H9 (cell line): ENCODE data around the gene CROT. TPM values are rescaled to one million over a fixed set of nuclear protein-coding genes. Genes with fewer than 3 reads are reported as not detected.

Experiments
- DNase-seq: peaks from one replicate; pipeline ENCODE4 v3.0.0-alpha.2; 2017
- H2AFZ ChIP-seq: one replicate; pipeline ENCODE4 v1.6.1; 2013; ENCODE audit warnings: mild to moderate bottlenecking, low read length, control low read depth, moderate library complexity
- H2AK5ac ChIP-seq: 2 replicates; pipeline ENCODE4 v1.6.1; 2013; ENCODE audit warnings: low read length, control low read depth, mixed read lengths; ENCODE audit not compliant: insufficient read length
- H2BK120ac ChIP-seq: one replicate; pipeline ENCODE4 v1.6.1; 2013; ENCODE audit warnings: low read depth, mild to moderate bottlenecking, low read length, control low read depth, inconsistent platforms; ENCODE audit not compliant: poor library complexity, severe bottlenecking
- H2BK12ac ChIP-seq: 2 replicates; pipeline ENCODE4 v1.6.1; 2013; ENCODE audit warnings: low read length, control low read depth, mixed read lengths, low read depth; ENCODE audit not compliant: insufficient read length
- H2BK15ac ChIP-seq: 2 replicates; pipeline ENCODE4 v1.6.1; 2013; ENCODE audit warnings: low read depth, low read length, control low read depth
- H2BK20ac ChIP-seq: one replicate; pipeline ENCODE4 v1.6.1; 2013; ENCODE audit warnings: low read depth, mild to moderate bottlenecking, low read length, control low read depth, inconsistent platforms; ENCODE audit not compliant: poor library complexity, severe bottlenecking
- H2BK5ac ChIP-seq: 2 replicates; pipeline ENCODE4 v1.6.1; 2013; ENCODE audit warnings: low read length, control low read depth, mixed read lengths; ENCODE audit not compliant: insufficient read length
- H3K14ac ChIP-seq: 2 replicates; pipeline ENCODE4 v1.6.1; 2013; ENCODE audit warnings: low read length, control low read depth; ENCODE audit not compliant: insufficient read depth
- H3K18ac ChIP-seq: 2 replicates; pipeline ENCODE4 v1.6.1; 2013; ENCODE audit warnings: low read depth, mild to moderate bottlenecking, mixed read lengths, low read length, control low read depth; ENCODE audit not compliant: insufficient read length
- H3K23ac ChIP-seq: 2 replicates; pipeline ENCODE4 v1.6.1; 2013; ENCODE audit warnings: low read length, control low read depth, mixed read lengths, low read depth; ENCODE audit not compliant: insufficient read length
- H3K23me2 ChIP-seq: 2 replicates; pipeline ENCODE4 v1.6.1; 2013; ENCODE audit warnings: low read depth, mild to moderate bottlenecking, mixed read lengths, low read length, control low read depth; ENCODE audit not compliant: insufficient read length, poor library complexity, severe bottlenecking
- H3K27ac ChIP-seq: 2 replicates; pipeline ENCODE4 v1.5.1; 2013; ENCODE audit warnings: low read length, control low read depth, mixed read lengths, low read depth; ENCODE audit not compliant: insufficient read length
- H3K27me3 ChIP-seq: 2 replicates; pipeline ENCODE4 v1.6.1; 2013; ENCODE audit warnings: low read length, control low read depth, inconsistent platforms; ENCODE audit not compliant: insufficient read depth
- H3K4ac ChIP-seq: 2 replicates; pipeline ENCODE4 v1.6.1; 2013; ENCODE audit warnings: low read depth, mild to moderate bottlenecking, control low read depth, inconsistent platforms, low read length, moderate library complexity
- H3K4me1 ChIP-seq: 2 replicates; pipeline ENCODE4 v1.6.1; 2013; ENCODE audit warnings: low read length, control low read depth, inconsistent platforms; ENCODE audit not compliant: insufficient read depth
- H3K4me2 ChIP-seq: 2 replicates; pipeline ENCODE4 v1.6.1; 2013; ENCODE audit warnings: low read length, control low read depth, mixed read lengths; ENCODE audit not compliant: insufficient read length, insufficient read depth
- H3K56ac ChIP-seq: 2 replicates; pipeline ENCODE4 v1.6.1; 2013; ENCODE audit warnings: low read depth, mild to moderate bottlenecking, mixed read lengths, low read length, control low read depth; ENCODE audit not compliant: insufficient read length
- H3K79me1 ChIP-seq: 2 replicates; pipeline ENCODE4 v1.6.1; 2013; ENCODE audit warnings: low read depth, mild to moderate bottlenecking, moderate library complexity, low read length, control low read depth, inconsistent platforms; ENCODE audit not compliant: insufficient read depth, poor library complexity, severe bottlenecking
- H3K79me2 ChIP-seq: 2 replicates; pipeline ENCODE4 v1.6.1; 2013; ENCODE audit warnings: low read length, control low read depth, inconsistent platforms; ENCODE audit not compliant: insufficient read depth
- H3K9ac ChIP-seq: 2 replicates; pipeline ENCODE4 v1.6.1; 2013; ENCODE audit warnings: low read length, control low read depth, mixed read lengths; ENCODE audit not compliant: insufficient read length; ENCODE audit errors: extremely low read depth
- H3K9me3 ChIP-seq: one replicate; pipeline ENCODE4 v1.6.1; 2013; ENCODE audit warnings: low read depth, low read length, inconsistent platforms; ENCODE audit not compliant: control insufficient read depth
- H3T11ph ChIP-seq: one replicate; pipeline ENCODE4 v1.6.1; 2013; ENCODE audit warnings: mild to moderate bottlenecking, low read length, control low read depth, inconsistent platforms
- H4K20me1 ChIP-seq: one replicate; pipeline ENCODE4 v1.6.1; 2013; ENCODE audit not compliant: control insufficient read depth, insufficient read length, insufficient read depth
- H4K5ac ChIP-seq: 2 replicates; pipeline ENCODE4 v1.6.1; 2013; ENCODE audit warnings: low read depth, mild to moderate bottlenecking, mixed read lengths, low read length, control low read depth; ENCODE audit not compliant: insufficient read length
- H4K8ac ChIP-seq: replicated peaks from 2 replicates; pipeline ENCODE4 v1.6.1; 2013; ENCODE audit warnings: low read length, control low read depth, mixed read lengths, low read depth; ENCODE audit not compliant: insufficient read length
- H4K91ac ChIP-seq: 2 replicates; pipeline ENCODE4 v1.6.1; 2013; ENCODE audit warnings: low read depth, mild to moderate bottlenecking, moderate library complexity, mixed read lengths, low read length, control low read depth; ENCODE audit not compliant: insufficient read length
- H3K27ac Mint-ChIP-seq, 3 experiments: 2 replicates in 2 of 3; 3 replicates in 1 of 3; pipeline ENCODE4 v1.8.0; 2020 to 2021; ENCODE audit warnings: mixed read lengths in 3 of 3, mild to moderate bottlenecking in 1 of 3, moderate library complexity in 1 of 3
- H3K27me3 Mint-ChIP-seq: 2 replicates; pipeline ENCODE4 v1.8.0; 2021; ENCODE audit warnings: low read depth, mild to moderate bottlenecking, moderate library complexity, mixed read lengths
- H3K36me3 Mint-ChIP-seq, 3 experiments: 2 replicates in 2 of 3; 3 replicates in 1 of 3; pipeline ENCODE4 v1.8.0; 2020 to 2021; ENCODE audit warnings: low read depth in 3 of 3, mixed read lengths in 3 of 3; ENCODE audit not compliant: insufficient read depth in 1 of 3
- H3K4me1 Mint-ChIP-seq, 2 experiments: 2 replicates each; pipeline ENCODE4 v1.8.0; 2020; ENCODE audit warnings: mixed read lengths in 2 of 2
- H3K4me3 Mint-ChIP-seq, 2 experiments: 2 replicates in 1 of 2; 3 replicates in 1 of 2; pipeline ENCODE4 v1.8.0; 2020 to 2021; ENCODE audit warnings: mild to moderate bottlenecking in 2 of 2, mixed read lengths in 2 of 2, moderate library complexity in 1 of 2
- H3K9me3 Mint-ChIP-seq, 2 experiments: 2 replicates in 1 of 2; 3 replicates in 1 of 2; pipeline ENCODE4 v1.8.0; 2020; ENCODE audit warnings: mild to moderate bottlenecking in 2 of 2, mixed read lengths in 2 of 2, moderate library complexity in 1 of 2
- CTCF ChIP-seq: fragments of 200-600 bp; sonication (generic); conservative IDR thresholded peaks from 3 replicates; pipeline ENCODE4 v1.8.0; 2021; ENCODE audit warnings: antibody characterized with exemption, mild to moderate bottlenecking
- WGBS: extraction: QIAGEN DNeasy Blood & Tissue Kit; methylation state at CpG from one replicate; pipeline ENCODE4 v1.1.7; 2013; ENCODE audit warnings: missing lambda C conversion rate, low lambda C conversion rate, mixed read lengths; ENCODE audit not compliant: insufficient read length; ENCODE audit errors: extremely low coverage; 5-methylcytosine and 5-hydroxymethylcytosine counted together
- total RNA-seq: library from RNA; stranded (reverse); gene quantifications from 2 replicates; pipeline ENCODE4 v1.2.1, GENCODE V29; 2021

Gene CROT
- total RNA-seq, 1 experiment from 2014 or later = 6.0 TPM

GRCh38 chr7:87448388-87448787 is 102.9 kb downstream of the CROT start:
- H2BK12ac ChIP-seq = no peak overlapping the region
- H3K56ac ChIP-seq = no peak overlapping the region
- H3K4me1 ChIP-seq = no peaks in the 10 kb centered on the region
- no peak for DNase-seq
- no peaks in the 10 kb centered on the region for H3K23me2 ChIP-seq
- H3T11ph ChIP-seq = no peak overlapping the region
- no CpG with 5 or more reads among the region's 7 CpGs for WGBS
- H3K4me2 ChIP-seq = no peak overlapping the region
- H3K4ac ChIP-seq = no peak overlapping the region
- Mint-ChIP-seq H3K27ac (peak overlapping the region in 1 of 3 experiments; percentile 22; a peak in 1 of 7 replicates), H3K27me3 (no peaks in the 10 kb centered on the region), H3K9me3 (no peaks in the 10 kb centered on the region), H3K36me3 (no peaks in the 10 kb centered on the region), H3K4me3 (no peak overlapping the region), H3K4me1 (peaks cover 8 to 10% of the 10 kb centered on the region in 2 experiments)
- H3K9ac ChIP-seq = no peak overlapping the region
- no peak overlapping the region for H3K18ac ChIP-seq
- H4K20me1 ChIP-seq = no peaks in the 10 kb centered on the region
- H2BK20ac ChIP-seq = no peak overlapping the region
- no peak overlapping the region for H3K27ac ChIP-seq
- H2BK5ac ChIP-seq = no peak overlapping the region
- no peaks in the 10 kb centered on the region for H3K79me2 ChIP-seq
- H3K9me3 ChIP-seq = no peaks in the 10 kb centered on the region
- H2AK5ac ChIP-seq = no peak overlapping the region
- H4K91ac ChIP-seq = no peak overlapping the region
- no peak overlapping the region for H2AFZ ChIP-seq
- no peak overlapping the region for H3K23ac ChIP-seq
- H4K8ac ChIP-seq = no peak overlapping the region
- H3K27me3 ChIP-seq = no peaks in the 10 kb centered on the region
- no peak overlapping the region for H3K14ac ChIP-seq
- no peaks in the 10 kb centered on the region for H3K79me1 ChIP-seq
- H4K5ac ChIP-seq = no peak overlapping the region
- no peak overlapping the region for H2BK120ac ChIP-seq
- H2BK15ac ChIP-seq = no peak overlapping the region
- no peak for TF ChIP-seq CTCF

Other genes with a start within 250 kb of the CROT start
- 102 and 111 TPM in 2 replicates for gene DMTF1, start 193.2 kb upstream of the CROT start, total RNA-seq
- gene TMEM243, start 125.9 kb upstream of the CROT start, total RNA-seq = 23.5 and 23.7 TPM in 2 replicates
- gene ABCB4, start 130.0 kb downstream of the CROT start, total RNA-seq = 0.20 and 0.26 TPM in 2 replicates